Esophagus mucosa (tissue), 1 donor: Measurements from ENCODE around the gene ZCCHC14. TPM values are rescaled to one million over a fixed set of nuclear protein-coding genes. Genes with fewer than 3 reads are reported as not detected.

Source experiments
- ATAC-seq: fragments of 200-7000 bp; cut with Tn5 transposase; one replicate; pipeline ENCODE4 v1.9.1; 2020
- total RNA-seq: library from RNA; stranded (reverse); gene quantifications from one replicate; pipeline ENCODE4 v1.2.4, GENCODE V29; 2023
- donor health status: DM: yes; HTN: yes; CAD: no.

ZCCHC14 gene
- total RNA-seq, 1 donor from 2014 or later, result 11.4 TPM

- no peak for ATAC-seq
Observed at GRCh38 chr16:87358250-87358649, 134.6 kb downstream of the ZCCHC14 start.

DNA sequence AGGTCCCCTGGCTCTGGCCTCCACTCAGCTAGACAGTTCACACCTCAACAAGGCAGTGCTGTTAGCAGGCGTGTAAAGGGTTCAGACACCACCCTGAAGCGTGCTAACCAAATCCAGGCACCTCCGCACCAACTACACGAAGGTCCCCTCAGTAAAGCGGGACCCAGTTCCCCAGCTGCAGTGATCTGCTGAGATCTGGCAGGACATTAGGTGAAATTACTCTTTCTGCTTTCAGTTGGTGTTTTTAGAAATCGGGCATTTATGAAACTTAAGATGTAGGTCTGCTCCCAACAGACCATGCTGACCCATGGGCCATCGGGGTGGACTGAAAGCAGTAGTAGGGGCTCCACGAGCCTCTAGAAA lies 136.4 kb downstream of the ZCCHC14 start:
- ATAC-seq, result no peak

Other genes with a start within 250 kb of the ZCCHC14 start
- gene C16orf95, start 175.6 kb downstream of the ZCCHC14 start, total RNA-seq, result 6.5 TPM
- 16.9 TPM for gene FBXO31, start 109.2 kb downstream of the ZCCHC14 start, total RNA-seq
- gene MAP1LC3B, start 100.7 kb downstream of the ZCCHC14 start, total RNA-seq, result 29.8 TPM
- gene JPH3, start 109.5 kb upstream of the ZCCHC14 start, total RNA-seq, result 0.16 TPM